GM06990 (cell line): ENCODE measurements around the gene CBL.

ENCODE experiments used
- DNase-seq: peaks from one replicate; pipeline ENCODE4 v3.0.0-alpha.2; 2011; ENCODE audit not compliant: insufficient read length; ENCODE audit errors: extremely low read depth
- H3K27me3 ChIP-seq: replicated peaks from 2 replicates; pipeline ENCODE4 v1.6.0; 2011; ENCODE audit warnings: low read length; ENCODE audit not compliant: control insufficient read depth, insufficient read depth
- H3K36me3 ChIP-seq: 2 replicates; pipeline ENCODE4 v1.5.1; 2011; ENCODE audit warnings: low read length; ENCODE audit not compliant: control insufficient read depth, insufficient read depth
- H3K4me3 ChIP-seq: replicated peaks from 2 replicates; pipeline ENCODE4 v1.5.1; 2011; ENCODE audit warnings: low read depth, mild to moderate bottlenecking, control low read depth, low read length
- TF ChIP-seq, protein P1 (sequence below): IDR thresholded peaks from 2 replicates; pipeline ENCODE4 v1.5.1; 2011; ENCODE audit warnings: low read length, control low read depth, mild to moderate bottlenecking, inconsistent platforms; ENCODE audit not compliant: insufficient read depth, poor library complexity, severe bottlenecking

Gene CBL

GRCh38 chr11:119319700-119320239 is 113.6 kb downstream of the CBL start:
- DNase-seq = no peak
- no peaks in the 10 kb centered on the region for H3K36me3 ChIP-seq

GRCh38 chr11:119320240-119320775 is 114.2 kb downstream of the CBL start:
- no peaks in the 10 kb centered on the region for H3K36me3 ChIP-seq
- no peak for DNase-seq
- no peaks in the 10 kb centered on the region for H3K27me3 ChIP-seq
- TF ChIP-seq, protein P1, sequence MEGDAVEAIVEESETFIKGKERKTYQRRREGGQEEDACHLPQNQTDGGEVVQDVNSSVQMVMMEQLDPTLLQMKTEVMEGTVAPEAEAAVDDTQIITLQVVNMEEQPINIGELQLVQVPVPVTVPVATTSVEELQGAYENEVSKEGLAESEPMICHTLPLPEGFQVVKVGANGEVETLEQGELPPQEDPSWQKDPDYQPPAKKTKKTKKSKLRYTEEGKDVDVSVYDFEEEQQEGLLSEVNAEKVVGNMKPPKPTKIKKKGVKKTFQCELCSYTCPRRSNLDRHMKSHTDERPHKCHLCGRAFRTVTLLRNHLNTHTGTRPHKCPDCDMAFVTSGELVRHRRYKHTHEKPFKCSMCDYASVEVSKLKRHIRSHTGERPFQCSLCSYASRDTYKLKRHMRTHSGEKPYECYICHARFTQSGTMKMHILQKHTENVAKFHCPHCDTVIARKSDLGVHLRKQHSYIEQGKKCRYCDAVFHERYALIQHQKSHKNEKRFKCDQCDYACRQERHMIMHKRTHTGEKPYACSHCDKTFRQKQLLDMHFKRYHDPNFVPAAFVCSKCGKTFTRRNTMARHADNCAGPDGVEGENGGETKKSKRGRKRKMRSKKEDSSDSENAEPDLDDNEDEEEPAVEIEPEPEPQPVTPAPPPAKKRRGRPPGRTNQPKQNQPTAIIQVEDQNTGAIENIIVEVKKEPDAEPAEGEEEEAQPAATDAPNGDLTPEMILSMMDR = no peak
- H3K4me3 ChIP-seq = peak overlapping the region; percentile 66

More at GRCh38 chr11:119319700-119320239, 113.6 kb downstream of the CBL start:
- H3K4me3 ChIP-seq = peak overlapping the region; percentile 60
- no peaks in the 10 kb centered on the region for H3K27me3 ChIP-seq
- TF ChIP-seq, protein P1 = no peak

- DNase-seq = peak; percentile 90
Measured at GRCh38 chr11:119320776-119321524, 114.8 kb downstream of the CBL start.

DNA sequence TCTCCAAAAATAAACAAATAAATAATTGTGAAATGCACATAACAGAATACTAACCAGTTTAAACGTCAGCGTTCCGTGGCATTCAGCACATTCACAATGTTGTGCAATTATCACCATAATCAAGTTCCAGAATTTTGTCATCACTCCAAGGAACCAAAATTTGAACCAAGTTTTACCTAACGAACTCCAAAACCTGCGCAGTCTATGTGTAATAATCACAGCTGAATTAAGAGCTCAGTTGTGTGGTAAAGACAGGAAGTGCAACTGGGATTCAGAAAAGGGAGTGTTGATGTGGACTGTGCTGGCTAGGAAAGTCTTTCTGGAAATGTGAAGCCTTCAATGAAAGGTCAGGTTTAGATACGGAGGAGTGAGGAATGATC is 116.2 kb downstream of the CBL start:
- peak overlapping the region; percentile 66; the same call in 1 of the 2 replicates for H3K4me3 ChIP-seq
- no peak for DNase-seq
- TF ChIP-seq, protein P1 = no peak
- H3K27me3 ChIP-seq = no peaks in the 10 kb centered on the region
- H3K36me3 ChIP-seq = no peaks in the 10 kb centered on the region

More at GRCh38 chr11:119320776-119321524, 114.8 kb downstream of the CBL start:
- H3K27me3 ChIP-seq = no peaks in the 10 kb centered on the region
- H3K36me3 ChIP-seq = no peaks in the 10 kb centered on the region
- TF ChIP-seq, protein P1 = peak; percentile 19
- H3K4me3 ChIP-seq = peak overlapping the region; percentile 66

DNA sequence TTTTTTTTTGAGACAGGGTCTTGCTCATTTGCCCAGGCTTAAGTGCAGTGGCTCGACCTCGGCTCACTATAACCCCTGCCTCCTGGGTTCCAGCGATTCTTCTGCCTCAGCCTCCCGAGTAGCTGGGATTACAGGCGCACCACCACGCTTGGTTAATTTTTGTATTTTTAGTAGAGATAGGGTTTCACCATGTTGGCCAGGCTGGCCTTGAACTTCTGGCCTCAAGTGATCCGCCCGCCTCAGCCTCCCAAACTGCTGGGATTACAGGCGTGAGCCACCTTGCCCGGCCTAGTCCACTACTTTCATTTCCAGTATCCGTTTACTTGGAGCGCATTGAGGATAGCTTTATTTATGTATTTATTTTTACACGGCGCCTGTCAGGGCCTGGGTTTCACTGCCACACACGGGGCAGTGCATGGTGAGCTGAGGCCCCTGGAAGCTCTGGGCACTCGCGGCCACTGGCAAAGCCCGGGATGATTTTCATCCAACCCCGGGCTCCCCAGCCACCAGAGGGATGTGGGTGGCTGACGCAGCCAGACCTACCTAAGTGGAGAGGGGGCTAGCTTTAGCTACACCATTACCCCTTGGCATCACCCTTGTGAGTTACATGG is 116.9 kb downstream of the CBL start:
- H3K27me3 ChIP-seq = no peaks in the 10 kb centered on the region
- H3K4me3 ChIP-seq = no peak overlapping the region
- TF ChIP-seq, protein P1 = no peak
- no peak for DNase-seq
- no peaks in the 10 kb centered on the region for H3K36me3 ChIP-seq
